HG03097 (cell line): ENCODE measurements around the gene TMEM17.
A peak's percentile ranks its signal among the peaks of the same experiment; 100 is the strongest.

Source experiments
- ATAC-seq: cut with Tn5 transposase; IDR thresholded peaks from one replicate; pipeline ENCODE4 v1.9.1; 2021; ENCODE audit not compliant: unreplicated experiment, low FRiP score

Gene TMEM17

GRCh38 chr2:62458206-62458641 lies 47.8 kb downstream of the TMEM17 start:
- no peak for ATAC-seq

- ATAC-seq: no peak
Measured at GRCh38 chr2:62457556-62457955, 48.4 kb downstream of the TMEM17 start.

GRCh38 chr2:62456721-62457539 lies 49.1 kb downstream of the TMEM17 start:
- ATAC-seq: peak; percentile 79

GRCh38 chr2:62455957-62456692 lies 49.9 kb downstream of the TMEM17 start:
- ATAC-seq: no peak

- no peak for ATAC-seq
Measured at GRCh38 chr2:62453955-62454354, 52.0 kb downstream of the TMEM17 start.

GRCh38 chr2:62452701-62453454 lies 53.1 kb downstream of the TMEM17 start:
- no peak for ATAC-seq

- no peak for ATAC-seq
Measured at GRCh38 chr2:62450716-62451191, 55.2 kb downstream of the TMEM17 start.
